HepG2 (cell line): ENCODE results near the gene COL4A3. TPM values are rescaled to one million over a fixed set of nuclear protein-coding genes. Genes with fewer than 3 reads are reported as not detected.

Experiments
- ATAC-seq: fragments of 200-7000 bp; cut with Tn5 transposase; 3 replicates; pipeline ENCODE4 v1.9.1; 2020; ENCODE audit warnings: mild to moderate bottlenecking, moderate library complexity
- BruUV-seq: library from RNA; stranded (reverse); fragments of 400-500 nt; replicated peaks from 2 replicates; lab custom pipeline; 2021; lab: Mats Ljungman, UMichigan
- CTCF ChIA-PET: fragments of 300-600 bp; formaldehyde crosslinking; extraction: SDS; loops from one replicate; lab custom pipeline; 2021; ENCODE audit warnings: low total read pairs, inconsistent platforms, low intra/inter-chr PET ratio; lab: Yijun Ruan, JAX
- POLR2A ChIA-PET: fragments of 350-600 bp; sonication (Branson Sonifier 250); formaldehyde crosslinking; loops from one replicate; lab custom pipeline; 2020; ENCODE audit warnings: antibody characterized with exemption, inconsistent platforms; lab: Yijun Ruan, JAX
- DNase-seq: peaks from one replicate; pipeline ENCODE4 v3.0.0-alpha.2; 2015; ENCODE audit warnings: low spot score
- FAIRE-seq: peaks from 3 replicates; lab custom pipeline; 2011; peaks lifted over from hg19 to GRCh38; lab: Jason Lieb, UNC
- H2AFZ ChIP-seq: one replicate; pipeline ENCODE4 v1.6.1; 2011; ENCODE audit warnings: low read length, inconsistent platforms
- H3K27ac ChIP-seq: fragments of 300-600 bp; 3 replicates; pipeline ENCODE4 v1.8.0; 2011; ENCODE audit warnings: mixed run types, mild to moderate bottlenecking, mixed read lengths, low read length, inconsistent platforms; ENCODE audit not compliant: insufficient read depth; ENCODE audit errors: extremely low read length
- H3K27me3 ChIP-seq, 2 experiments: fragments of 200-600 bp in 1 of 2; 2 replicates in 1 of 2; 3 replicates in 1 of 2; pipeline versions ENCODE4 v1.6.0 to v1.8.0; 2011; ENCODE audit warnings: low read length in 2 of 2, mild to moderate bottlenecking in 2 of 2, moderate library complexity in 2 of 2, inconsistent platforms in 1 of 2; ENCODE audit not compliant: insufficient read depth in 2 of 2, control insufficient read depth in 1 of 2
- H3K36me3 ChIP-seq, 2 experiments: fragments of 200-600 bp in 1 of 2; replicated peaks in 1 of 2; 2 replicates in 1 of 2; 3 replicates in 1 of 2; pipeline versions ENCODE4 v1.5.1 to v1.8.0; 2011; ENCODE audit warnings: low read length in 2 of 2, inconsistent platforms in 1 of 2; ENCODE audit not compliant: insufficient read depth in 2 of 2, control insufficient read depth in 1 of 2
- H3K4me1 ChIP-seq: 2 replicates; pipeline ENCODE4 v1.5.1; 2012; ENCODE audit warnings: low read length, inconsistent platforms; ENCODE audit not compliant: insufficient read depth
- H3K4me2 ChIP-seq: 2 replicates; pipeline ENCODE4 v1.6.0; 2011; ENCODE audit warnings: low read depth, low read length, inconsistent platforms
- H3K4me3 ChIP-seq, 3 experiments: fragments of 200-600 bp in 1 of 3; sonication (generic), shearing (Covaris generic) in 1 of 3; replicated peaks in 1 of 3; 2 replicates each; pipeline ENCODE4 v1.5.1; 2011 to 2016; ENCODE audit warnings: low read length in 3 of 3, inconsistent platforms in 2 of 3, low read depth in 2 of 3, mild to moderate bottlenecking in 2 of 3, control low read depth in 1 of 3, mixed read lengths in 1 of 3; ENCODE audit not compliant: insufficient read depth in 1 of 3
- H3K79me2 ChIP-seq: one replicate; pipeline ENCODE4 v1.6.1; 2011; ENCODE audit warnings: low read length, inconsistent platforms; ENCODE audit not compliant: insufficient read depth
- H3K9ac ChIP-seq: 2 replicates; pipeline ENCODE4 v1.6.0; 2011; ENCODE audit warnings: mild to moderate bottlenecking, low read depth, low read length, inconsistent platforms; ENCODE audit not compliant: insufficient read depth
- H3K9me3 ChIP-seq: 2 replicates; pipeline ENCODE4 v1.5.1; 2012; ENCODE audit warnings: mild to moderate bottlenecking, low read length
- H4K20me1 ChIP-seq: 2 replicates; pipeline ENCODE4 v1.6.0; 2011; ENCODE audit warnings: inconsistent platforms, mild to moderate bottlenecking, low read length, moderate library complexity; ENCODE audit not compliant: insufficient read depth
- ATF7-NPFF ChIP-seq: sonication (generic); formaldehyde crosslinking; IDR thresholded peaks from 2 replicates; pipeline ENCODE4 v1.8.1; 2023; ENCODE audit warnings: mild to moderate bottlenecking, low read depth, missing genetic modification reagents, moderate library complexity
- EZH2 ChIP-seq: conservative IDR thresholded peaks from 2 replicates; pipeline ENCODE4 v1.6.1; 2012; ENCODE audit warnings: mild to moderate bottlenecking, low read depth, low read length, moderate library complexity
- HNRNPUL1 ChIP-seq: fragments of 200-400 bp; formaldehyde crosslinking; IDR thresholded peaks from 2 replicates; pipeline ENCODE4 v1.6.1; 2017; ENCODE audit warnings: low read depth, mild to moderate bottlenecking, low read length, moderate library complexity
- HOXA7 ChIP-seq: sonication (generic); formaldehyde crosslinking; IDR thresholded peaks from 2 replicates; pipeline ENCODE4 v1.8.1; 2022; ENCODE audit warnings: mild to moderate bottlenecking, missing genetic modification reagents, moderate library complexity
- PITX1 ChIP-seq: sonication (generic); formaldehyde crosslinking; IDR thresholded peaks from 2 replicates; pipeline ENCODE4 v1.5.1; 2020; ENCODE audit warnings: mild to moderate bottlenecking, missing genetic modification reagents
- REL ChIP-seq: sonication (generic); formaldehyde crosslinking; conservative IDR thresholded peaks from 2 replicates; pipeline ENCODE4 v1.8.0; 2022; ENCODE audit warnings: mild to moderate bottlenecking, missing genetic modification reagents, moderate library complexity
- TAF1 ChIP-seq: sonication (generic); formaldehyde crosslinking; IDR thresholded peaks from 2 replicates; pipeline ENCODE4 v1.4.0; 2020; ENCODE audit warnings: missing genetic modification reagents
- ZBTB3 ChIP-seq: sonication (generic); formaldehyde crosslinking; IDR thresholded peaks from 2 replicates; pipeline ENCODE4 v1.4.0; 2020; ENCODE audit warnings: low read depth, mild to moderate bottlenecking, moderate library complexity, missing genetic modification reagents, borderline replicate concordance
- ZFP82 ChIP-seq: sonication (generic); formaldehyde crosslinking; IDR thresholded peaks from 2 replicates; pipeline ENCODE4 v1.5.1; 2020; ENCODE audit warnings: mild to moderate bottlenecking, missing genetic modification reagents, borderline replicate concordance
- ZKSCAN8 ChIP-seq: IDR thresholded peaks from 2 replicates; pipeline ENCODE4 v1.6.1; 2016; ENCODE audit warnings: borderline replicate concordance, missing genetic modification reagents, missing compliant biosample characterization
- ZNF230 ChIP-seq: sonication (generic); formaldehyde crosslinking; IDR thresholded peaks from 2 replicates; pipeline ENCODE4 v1.4.0; 2020; ENCODE audit warnings: mild to moderate bottlenecking, missing genetic modification reagents
- ZNF468 ChIP-seq: sonication (generic); formaldehyde crosslinking; IDR thresholded peaks from 2 replicates; pipeline ENCODE4 v1.8.0; 2022; ENCODE audit warnings: mild to moderate bottlenecking, moderate library complexity, missing genetic modification reagents
- ZNF563 ChIP-seq: sonication (generic); formaldehyde crosslinking; IDR thresholded peaks from 2 replicates; pipeline ENCODE4 v1.8.0; 2022; ENCODE audit warnings: mild to moderate bottlenecking, moderate library complexity, missing genetic modification reagents
- ZNF761 ChIP-seq: sonication (generic); formaldehyde crosslinking; conservative IDR thresholded peaks from 2 replicates; pipeline ENCODE4 v1.4.0; 2020; ENCODE audit warnings: mild to moderate bottlenecking, missing genetic modification reagents
- ZNF780A ChIP-seq: sonication (generic); formaldehyde crosslinking; IDR thresholded peaks from 2 replicates; pipeline ENCODE4 v1.8.0; 2022; ENCODE audit warnings: mild to moderate bottlenecking, missing genetic modification reagents, moderate library complexity
- ZSCAN30 ChIP-seq: sonication (generic); formaldehyde crosslinking; IDR thresholded peaks from 2 replicates; pipeline ENCODE4 v1.5.0; 2020; ENCODE audit warnings: mild to moderate bottlenecking, missing genetic modification reagents
- WGBS: methylation state at CpG from one replicate; pipeline ENCODE4 v1.1.6; 2017; ENCODE audit warnings: low lambda C conversion rate; 5-methylcytosine and 5-hydroxymethylcytosine counted together
- in situ Hi-C: cut with HindIII; loops from 2 replicates; pipeline ENCODE4 v1.10.0; 2017; ENCODE audit warnings: low pct_unique_long_range_greater_than_20kb; ENCODE audit not compliant: extremely low pct_ligation_motif_present
- intact Hi-C: fragments of 100-400 bp; cut with micrococcal nuclease; formaldehyde crosslinking; loops from one replicate; pipeline ENCODE4 v1.10.0; 2022; ENCODE audit not compliant: unreplicated experiment
- polyA plus RNA-seq, 8 experiments: library from polyadenylated mRNA; depleted of rRNA in 3 of 8; stranded (reverse) in 7 of 8; unstranded in 1 of 8; fragments of >200 nt; fragmentation: Illumina TruSeq in 4 of 8; extraction: Trizol in 4 of 8; gene quantifications; 2 replicates each; pipeline versions ENCODE4 v1.2.1 to v1.2.3, GENCODE V29; 2011 to 2016; ENCODE audit warnings: low read depth in 4 of 8, missing spikeins in 1 of 8, mixed read lengths in 1 of 8; ENCODE audit not compliant: insufficient read depth in 1 of 8
- total RNA-seq, 5 experiments: library from RNA; depleted of rRNA; stranded (reverse); fragments of >200 nt; fragmentation: Illumina TruSeq; extraction: Trizol; gene quantifications; 2 replicates each; pipeline ENCODE4 v1.2.3, GENCODE V29; 2016; ENCODE audit warnings: low read depth in 1 of 5
- TF ChIP-seq, protein P1 (sequence below): sonication (generic); formaldehyde crosslinking; IDR thresholded peaks from 2 replicates; pipeline ENCODE4 v1.5.1; 2020; ENCODE audit warnings: missing genetic modification reagents, mild to moderate bottlenecking, borderline replicate concordance
- TF ChIP-seq, protein P2 (sequence below): sonication (generic); formaldehyde crosslinking; IDR thresholded peaks from 2 replicates; pipeline ENCODE4 v1.5.1; 2020; ENCODE audit warnings: mild to moderate bottlenecking, moderate library complexity, missing genetic modification reagents
- TF ChIP-seq, protein P3 (sequence below): sonication (generic); formaldehyde crosslinking; IDR thresholded peaks from 2 replicates; pipeline ENCODE4 v1.9.0; 2021; ENCODE audit warnings: missing genetic modification reagents, mild to moderate bottlenecking, borderline replicate concordance
- TF ChIP-seq, protein P4 (sequence below): sonication (generic); formaldehyde crosslinking; IDR thresholded peaks from 2 replicates; pipeline ENCODE4 v1.8.0; 2022; ENCODE audit warnings: mild to moderate bottlenecking, missing genetic modification reagents, moderate library complexity

COL4A3 gene
- total and polyA plus RNA-seq, 2 of the 13 experiments (the other 11 are each of a cell fraction or from before 2014, with no cell fraction given): 0.02 TPM; not detected in 1

DNA sequence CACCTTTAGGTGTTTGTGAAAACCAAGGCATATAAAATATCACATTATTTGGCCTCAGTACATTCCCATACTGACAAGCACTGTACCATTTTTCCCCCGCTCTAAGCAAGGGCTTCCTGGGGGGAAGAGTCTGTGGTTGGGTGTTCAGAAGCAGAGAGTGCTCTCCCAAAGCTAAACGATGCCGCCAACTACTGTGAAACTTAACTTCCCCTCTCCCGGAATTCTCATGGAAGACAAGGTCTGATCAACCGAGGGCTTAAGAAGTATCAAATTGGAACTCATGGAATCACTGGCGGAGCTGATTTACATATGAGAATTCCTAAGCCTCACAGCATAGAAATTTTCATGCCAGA is 160.2 kb downstream of the COL4A3 start:
- Histone ChIP-seq H3K27me3 (no peaks in the 10 kb centered on the region), H3K36me3 (0 out of 5 replicates have a peak, but pooled peaks cover 0 to 10% of the 10 kb centered on the region in 2 experiments), H3K9me3 (peaks cover 14% of the 10 kb centered on the region), H2AFZ (peak overlapping the region; percentile 97), H3K27ac (peak overlapping the region; percentile 87), H3K9ac (peak overlapping the region; percentile 95), H3K79me2 (peaks cover 49% of the 10 kb centered on the region), H3K4me1 (peaks cover 37% of the 10 kb centered on the region), H4K20me1 (no peaks in the 10 kb centered on the region), H3K4me2 (peak overlapping the region; percentile 94), H3K4me3 (peak overlapping the region; percentile 73 to 96 (median 94))
- in situ Hi-C loops (no loop called here), intact Hi-C loops (loop anchor here (2.0 kb wide), 1 partner anchor 86 kb away; no protein-coding TSS in a partner anchor)
- DNase-seq (no peak), ATAC-seq (peak; percentile 27), FAIRE-seq (no peak)
- 23% methylated on average over 6 of the region's 6 CpGs for WGBS
- POLR2A ChIA-PET: interaction anchor here (1.5 to 2.7 kb wide), 4 partner anchors 11 to 130 kb away, joined by 3 to 33 read pairs (median 8); no protein-coding TSS in a partner anchor
- CTCF ChIA-PET: no interaction called here
- BruUV-seq: TSS peak; percentile 89
- TF ChIP-seq ZFP82 (CRISPR knock-in tag) (peak; percentile 5; the same call in 1 of the 2 replicates), ZNF563 (CRISPR knock-in tag) (no peak), EZH2 (no peak), ZBTB3 (CRISPR knock-in tag) (no peak), HNRNPUL1 (no peak), ZNF761 (CRISPR knock-in tag) (no peak), ATF7-NPFF (CRISPR knock-in tag) (no peak), HOXA7 (CRISPR knock-in tag) (0 out of 2 replicates have a peak, but pooled peaks have one; percentile 64), ZNF468 (no peak), REL (0 out of 2 replicates have a peak, but pooled peaks have one; percentile 8), ZNF780A (CRISPR knock-in tag) (0 out of 2 replicates have a peak, but pooled peaks have one; percentile 49), PITX1 (CRISPR knock-in tag) (no peak), ZNF230 (CRISPR knock-in tag) (no peak), ZKSCAN8 (no peak), TAF1 (CRISPR knock-in tag) (no peak), ZSCAN30 (CRISPR knock-in tag) (no peak)
- TF ChIP-seq, protein P1, sequence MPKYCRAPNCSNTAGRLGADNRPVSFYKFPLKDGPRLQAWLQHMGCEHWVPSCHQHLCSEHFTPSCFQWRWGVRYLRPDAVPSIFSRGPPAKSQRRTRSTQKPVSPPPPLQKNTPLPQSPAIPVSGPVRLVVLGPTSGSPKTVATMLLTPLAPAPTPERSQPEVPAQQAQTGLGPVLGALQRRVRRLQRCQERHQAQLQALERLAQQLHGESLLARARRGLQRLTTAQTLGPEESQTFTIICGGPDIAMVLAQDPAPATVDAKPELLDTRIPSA: 0 out of 2 replicates have a peak, but pooled peaks have one; percentile 10
- TF ChIP-seq, protein P2, sequence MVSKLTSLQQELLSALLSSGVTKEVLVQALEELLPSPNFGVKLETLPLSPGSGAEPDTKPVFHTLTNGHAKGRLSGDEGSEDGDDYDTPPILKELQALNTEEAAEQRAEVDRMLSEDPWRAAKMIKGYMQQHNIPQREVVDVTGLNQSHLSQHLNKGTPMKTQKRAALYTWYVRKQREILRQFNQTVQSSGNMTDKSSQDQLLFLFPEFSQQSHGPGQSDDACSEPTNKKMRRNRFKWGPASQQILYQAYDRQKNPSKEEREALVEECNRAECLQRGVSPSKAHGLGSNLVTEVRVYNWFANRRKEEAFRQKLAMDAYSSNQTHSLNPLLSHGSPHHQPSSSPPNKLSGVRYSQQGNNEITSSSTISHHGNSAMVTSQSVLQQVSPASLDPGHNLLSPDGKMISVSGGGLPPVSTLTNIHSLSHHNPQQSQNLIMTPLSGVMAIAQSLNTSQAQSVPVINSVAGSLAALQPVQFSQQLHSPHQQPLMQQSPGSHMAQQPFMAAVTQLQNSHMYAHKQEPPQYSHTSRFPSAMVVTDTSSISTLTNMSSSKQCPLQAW (CRISPR knock-in tag): peak; percentile 26; the same call in 1 of the 2 replicates
- TF ChIP-seq, protein P3, sequence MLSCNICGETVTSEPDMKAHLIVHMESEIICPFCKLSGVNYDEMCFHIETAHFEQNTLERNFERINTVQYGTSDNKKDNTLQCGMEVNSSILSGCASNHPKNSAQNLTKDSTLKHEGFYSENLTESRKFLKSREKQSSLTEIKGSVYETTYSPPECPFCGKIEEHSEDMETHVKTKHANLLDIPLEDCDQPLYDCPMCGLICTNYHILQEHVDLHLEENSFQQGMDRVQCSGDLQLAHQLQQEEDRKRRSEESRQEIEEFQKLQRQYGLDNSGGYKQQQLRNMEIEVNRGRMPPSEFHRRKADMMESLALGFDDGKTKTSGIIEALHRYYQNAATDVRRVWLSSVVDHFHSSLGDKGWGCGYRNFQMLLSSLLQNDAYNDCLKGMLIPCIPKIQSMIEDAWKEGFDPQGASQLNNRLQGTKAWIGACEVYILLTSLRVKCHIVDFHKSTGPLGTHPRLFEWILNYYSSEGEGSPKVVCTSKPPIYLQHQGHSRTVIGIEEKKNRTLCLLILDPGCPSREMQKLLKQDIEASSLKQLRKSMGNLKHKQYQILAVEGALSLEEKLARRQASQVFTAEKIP: no peak
- TF ChIP-seq, protein P4, sequence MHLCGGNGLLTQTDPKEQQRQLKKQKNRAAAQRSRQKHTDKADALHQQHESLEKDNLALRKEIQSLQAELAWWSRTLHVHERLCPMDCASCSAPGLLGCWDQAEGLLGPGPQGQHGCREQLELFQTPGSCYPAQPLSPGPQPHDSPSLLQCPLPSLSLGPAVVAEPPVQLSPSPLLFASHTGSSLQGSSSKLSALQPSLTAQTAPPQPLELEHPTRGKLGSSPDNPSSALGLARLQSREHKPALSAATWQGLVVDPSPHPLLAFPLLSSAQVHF (CRISPR knock-in tag): peak; percentile 15; the same call in 1 of the 2 replicates
